Ishikawa (cell line): ENCODE results near the gene STAC2.

ENCODE experiments used
- CEBPB ChIP-seq: IDR thresholded peaks from 2 replicates; pipeline ENCODE4 v1.6.1; 2012
- CREB1 ChIP-seq: IDR thresholded peaks from 2 replicates; pipeline ENCODE4 v1.6.1; 2012; ENCODE audit warnings: low read depth
- EGR1 ChIP-seq: IDR thresholded peaks from 2 replicates; pipeline ENCODE4 v1.6.1; 2012
- EP300 ChIP-seq: IDR thresholded peaks from 2 replicates; pipeline ENCODE4 v1.6.1; 2012; ENCODE audit warnings: borderline replicate concordance
- FOXM1 ChIP-seq: IDR thresholded peaks from 2 replicates; pipeline ENCODE4 v1.6.1; 2012; ENCODE audit warnings: low read depth, borderline replicate concordance
- NFIC ChIP-seq: IDR thresholded peaks from 2 replicates; pipeline ENCODE4 v1.6.1; 2012
- RAD21 ChIP-seq: IDR thresholded peaks from 2 replicates; pipeline ENCODE4 v1.6.1; 2012; ENCODE audit warnings: low read depth
- TAF1 ChIP-seq: IDR thresholded peaks from 2 replicates; pipeline ENCODE4 v1.6.1; 2012; ENCODE audit warnings: low read depth, mild to moderate bottlenecking
- TCF12 ChIP-seq: IDR thresholded peaks from 2 replicates; pipeline ENCODE4 v1.6.1; 2012; ENCODE audit warnings: low read depth
- TEAD4 ChIP-seq: IDR thresholded peaks from 2 replicates; pipeline ENCODE4 v1.6.1; 2012
- YY1 ChIP-seq: IDR thresholded peaks from 2 replicates; pipeline ENCODE4 v1.6.1; 2012; ENCODE audit warnings: low read depth
- ZBTB7A ChIP-seq: IDR thresholded peaks from 2 replicates; pipeline ENCODE4 v1.6.1; 2012; ENCODE audit warnings: low read depth
- TF ChIP-seq, protein P1 (sequence below): IDR thresholded peaks from 2 replicates; pipeline ENCODE4 v1.6.1; 2012
- TF ChIP-seq, protein P2 (sequence below): IDR thresholded peaks from 2 replicates; pipeline ENCODE4 v1.6.1; 2012; ENCODE audit warnings: low read depth, mild to moderate bottlenecking
- TF ChIP-seq, protein P3 (sequence below): IDR thresholded peaks from 2 replicates; pipeline ENCODE4 v1.6.1; 2012

Gene STAC2

DNA sequence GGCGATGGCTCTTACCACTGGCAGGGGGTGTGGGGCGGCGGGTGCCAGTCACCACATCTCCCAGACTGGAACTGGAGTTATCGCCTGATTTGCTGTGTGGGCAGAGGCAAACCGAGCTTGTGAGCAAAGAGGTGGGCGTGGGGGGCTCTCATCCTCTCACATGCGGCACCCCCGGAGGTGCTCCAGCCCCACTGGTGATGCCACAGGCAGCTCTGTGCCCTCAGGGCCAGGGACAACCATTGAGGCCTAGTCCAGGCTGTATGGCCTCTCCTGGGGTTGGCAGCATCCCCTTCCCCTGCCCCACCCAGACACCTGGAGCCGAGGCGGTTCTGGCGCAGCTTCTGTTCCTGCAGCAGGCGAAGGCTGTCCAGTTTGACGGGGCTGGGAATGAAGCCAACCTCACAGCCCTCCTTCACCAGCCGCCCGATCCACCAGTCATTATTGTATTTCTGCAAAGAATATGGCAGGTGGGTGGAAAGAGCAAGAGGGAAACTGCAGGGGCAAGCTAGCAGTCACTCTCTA lies 39.2 kb downstream of the STAC2 start:
- TF ChIP-seq, protein P1, sequence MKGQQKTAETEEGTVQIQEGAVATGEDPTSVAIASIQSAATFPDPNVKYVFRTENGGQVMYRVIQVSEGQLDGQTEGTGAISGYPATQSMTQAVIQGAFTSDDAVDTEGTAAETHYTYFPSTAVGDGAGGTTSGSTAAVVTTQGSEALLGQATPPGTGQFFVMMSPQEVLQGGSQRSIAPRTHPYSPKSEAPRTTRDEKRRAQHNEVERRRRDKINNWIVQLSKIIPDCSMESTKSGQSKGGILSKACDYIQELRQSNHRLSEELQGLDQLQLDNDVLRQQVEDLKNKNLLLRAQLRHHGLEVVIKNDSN: no peak
- TF ChIP-seq, protein P2, sequence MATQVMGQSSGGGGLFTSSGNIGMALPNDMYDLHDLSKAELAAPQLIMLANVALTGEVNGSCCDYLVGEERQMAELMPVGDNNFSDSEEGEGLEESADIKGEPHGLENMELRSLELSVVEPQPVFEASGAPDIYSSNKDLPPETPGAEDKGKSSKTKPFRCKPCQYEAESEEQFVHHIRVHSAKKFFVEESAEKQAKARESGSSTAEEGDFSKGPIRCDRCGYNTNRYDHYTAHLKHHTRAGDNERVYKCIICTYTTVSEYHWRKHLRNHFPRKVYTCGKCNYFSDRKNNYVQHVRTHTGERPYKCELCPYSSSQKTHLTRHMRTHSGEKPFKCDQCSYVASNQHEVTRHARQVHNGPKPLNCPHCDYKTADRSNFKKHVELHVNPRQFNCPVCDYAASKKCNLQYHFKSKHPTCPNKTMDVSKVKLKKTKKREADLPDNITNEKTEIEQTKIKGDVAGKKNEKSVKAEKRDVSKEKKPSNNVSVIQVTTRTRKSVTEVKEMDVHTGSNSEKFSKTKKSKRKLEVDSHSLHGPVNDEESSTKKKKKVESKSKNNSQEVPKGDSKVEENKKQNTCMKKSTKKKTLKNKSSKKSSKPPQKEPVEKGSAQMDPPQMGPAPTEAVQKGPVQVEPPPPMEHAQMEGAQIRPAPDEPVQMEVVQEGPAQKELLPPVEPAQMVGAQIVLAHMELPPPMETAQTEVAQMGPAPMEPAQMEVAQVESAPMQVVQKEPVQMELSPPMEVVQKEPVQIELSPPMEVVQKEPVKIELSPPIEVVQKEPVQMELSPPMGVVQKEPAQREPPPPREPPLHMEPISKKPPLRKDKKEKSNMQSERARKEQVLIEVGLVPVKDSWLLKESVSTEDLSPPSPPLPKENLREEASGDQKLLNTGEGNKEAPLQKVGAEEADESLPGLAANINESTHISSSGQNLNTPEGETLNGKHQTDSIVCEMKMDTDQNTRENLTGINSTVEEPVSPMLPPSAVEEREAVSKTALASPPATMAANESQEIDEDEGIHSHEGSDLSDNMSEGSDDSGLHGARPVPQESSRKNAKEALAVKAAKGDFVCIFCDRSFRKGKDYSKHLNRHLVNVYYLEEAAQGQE: no peak
- TF ChIP-seq CREB1 (no peak), YY1 (no peak), RAD21 (no peak), CEBPB (no peak), FOXM1 (no peak), TEAD4 (no peak), EGR1 (no peak), ZBTB7A (no peak), EP300 (no peak), NFIC (no peak), TAF1 (no peak), TCF12 (no peak)
- TF ChIP-seq, protein P3, sequence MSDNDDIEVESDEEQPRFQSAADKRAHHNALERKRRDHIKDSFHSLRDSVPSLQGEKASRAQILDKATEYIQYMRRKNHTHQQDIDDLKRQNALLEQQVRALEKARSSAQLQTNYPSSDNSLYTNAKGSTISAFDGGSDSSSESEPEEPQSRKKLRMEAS: no peak

DNA sequence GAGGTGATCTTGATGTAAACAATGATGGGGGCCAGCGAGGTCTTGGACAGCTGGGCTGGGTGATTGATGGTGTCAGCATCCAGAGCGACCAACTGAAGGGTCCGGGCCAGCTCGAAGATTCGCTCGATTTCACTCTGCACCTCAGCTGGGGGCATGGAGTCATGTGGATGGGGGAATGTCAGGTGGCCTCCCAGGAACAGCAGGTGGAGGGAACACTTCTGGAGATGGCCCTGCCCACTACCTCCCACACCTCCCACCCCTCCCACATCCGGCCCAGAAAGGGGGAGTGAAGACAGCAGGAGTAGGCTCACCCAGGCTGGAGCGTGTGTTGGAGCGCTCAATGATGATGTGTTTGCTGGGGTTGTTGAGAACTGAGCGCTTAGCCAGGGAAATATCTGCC lies 42.0 kb downstream of the STAC2 start:
- TF ChIP-seq TEAD4 (no peak), CEBPB (no peak), EGR1 (no peak), YY1 (no peak), NFIC (no peak)

DNA sequence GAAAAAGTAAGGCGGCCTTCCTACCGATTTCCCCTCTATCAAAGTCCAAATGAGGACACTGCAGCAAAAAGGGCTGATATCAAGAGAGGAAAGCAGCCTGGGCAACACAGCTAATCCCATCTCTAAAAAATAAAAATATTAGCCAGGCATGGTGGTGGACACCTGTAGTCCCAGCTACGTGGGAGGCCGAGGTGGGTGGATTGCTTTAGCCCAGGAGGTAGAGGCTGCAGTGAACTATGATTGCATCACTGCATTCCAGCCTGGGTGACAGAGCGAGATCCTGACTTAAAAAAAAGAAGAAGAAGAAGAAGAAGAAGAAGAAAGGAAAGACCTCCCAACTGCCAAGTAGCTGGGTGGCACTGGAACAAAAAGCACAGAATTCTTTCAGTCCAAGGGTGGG lies 42.7 kb downstream of the STAC2 start:
- TF ChIP-seq, protein P3: no peak
- TF ChIP-seq, protein P2: no peak
- no peak for TF ChIP-seq RAD21
- no peak for TF ChIP-seq TAF1

DNA sequence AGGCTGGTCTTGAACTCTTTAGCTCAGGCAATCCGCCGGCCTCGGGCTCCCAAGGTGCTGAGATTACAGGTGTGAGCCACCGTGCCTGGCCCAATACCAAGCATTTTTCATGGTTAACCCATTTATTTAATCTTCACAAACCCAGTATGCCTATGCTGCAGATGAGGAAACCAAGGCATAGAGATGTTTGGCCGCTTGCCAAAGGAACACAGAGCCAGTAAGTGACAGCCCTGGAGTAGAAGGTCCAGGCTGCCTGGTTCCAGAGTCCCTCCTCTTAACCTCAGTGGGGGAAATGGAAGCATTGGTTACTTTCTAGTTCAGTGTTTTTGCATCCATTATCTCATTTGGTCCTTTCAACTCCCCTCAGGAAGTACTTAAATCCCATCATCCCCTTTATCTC lies 44.4 kb downstream of the STAC2 start:
- TF ChIP-seq RAD21 (no peak), TEAD4 (no peak), CEBPB (no peak), YY1 (no peak), ZBTB7A (no peak)
- TF ChIP-seq, protein P3: no peak
- TF ChIP-seq, protein P1: no peak

DNA sequence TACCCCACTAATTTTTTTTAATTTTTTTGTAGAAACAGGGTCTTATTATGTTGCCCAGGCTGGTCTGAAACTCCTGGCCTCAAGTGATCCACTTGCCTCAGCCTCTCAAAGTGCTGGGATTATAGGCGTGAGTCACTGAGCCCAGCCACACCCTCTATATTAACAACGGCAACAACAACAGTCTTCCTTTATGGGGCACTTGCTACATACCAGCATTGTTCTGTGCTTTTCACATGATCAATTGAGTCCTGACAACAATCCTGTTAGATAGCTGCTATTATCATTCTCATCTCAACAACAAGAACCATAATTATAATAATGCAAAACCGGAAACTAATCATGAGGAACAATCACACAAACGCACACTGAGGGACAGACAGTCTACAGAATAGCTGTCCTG lies 47.2 kb downstream of the STAC2 start:
- TF ChIP-seq TCF12 (no peak), YY1 (no peak), EGR1 (no peak), TAF1 (no peak), CEBPB (no peak), FOXM1 (no peak)
- TF ChIP-seq, protein P3: no peak
- TF ChIP-seq, protein P1: no peak
- TF ChIP-seq, protein P2: no peak
